GM12875 (cell line): ENCODE data around the gene CSNK1G2.
"Not testable (repeated sequence)": the region's sequence is repeated elsewhere in the genome, so short reads cannot be mapped to it uniquely, and the experiment has no call there.

Experiments
- H3K4me3 ChIP-seq: one replicate; pipeline ENCODE4 v1.5.1; 2011; ENCODE audit warnings: low read depth, low read length, control low read depth
- CTCF ChIP-seq: IDR thresholded peaks from 2 replicates; pipeline ENCODE4 v1.5.1; 2011; ENCODE audit warnings: low read depth, mild to moderate bottlenecking, control low read depth, inconsistent platforms, low read length, moderate library complexity, borderline replicate concordance; ENCODE audit not compliant: insufficient read depth

CSNK1G2 gene

DNA sequence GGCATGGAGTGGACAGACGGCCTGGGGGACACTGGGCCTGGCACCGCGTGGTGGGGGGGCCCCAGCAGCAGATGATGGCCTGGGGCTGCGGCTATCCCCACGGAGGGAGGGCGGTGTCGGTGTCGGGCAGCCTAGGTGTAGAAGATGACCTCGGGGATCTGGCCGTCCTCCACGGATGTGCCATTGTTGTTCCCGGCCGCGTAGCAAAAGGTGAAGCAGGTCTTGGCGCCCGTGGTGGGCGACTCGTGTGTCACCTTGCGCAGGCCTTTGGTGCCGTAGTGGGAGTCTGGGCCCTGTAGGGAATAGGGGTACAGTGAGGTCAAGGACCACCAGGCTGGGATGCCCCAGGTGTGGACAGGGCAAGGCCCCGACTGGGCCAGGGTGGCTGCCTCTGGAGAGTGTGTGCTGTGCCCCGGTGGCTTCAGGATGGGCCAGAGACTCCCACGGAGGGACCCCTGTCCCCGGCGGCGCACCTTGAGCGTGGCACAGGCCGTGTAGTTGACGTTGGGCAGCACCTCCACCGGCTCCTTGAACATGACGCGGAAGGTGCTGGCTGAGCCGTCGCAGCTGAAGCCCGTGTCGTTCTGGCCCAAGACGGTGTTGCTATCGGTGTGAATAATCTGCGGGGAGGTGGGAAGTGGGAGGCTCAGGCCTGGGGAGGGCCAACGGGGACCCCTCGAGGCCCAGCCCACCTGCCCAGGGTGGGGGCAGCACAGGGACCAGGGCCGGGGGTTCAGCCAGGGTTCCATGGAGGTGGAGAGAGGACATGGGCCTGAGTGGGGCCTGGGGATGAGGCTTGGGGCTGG, 45.6 kb downstream of the CSNK1G2 start:
- H3K4me3 ChIP-seq = no peak overlapping the region
- no peak for TF ChIP-seq CTCF

GRCh38 chr19:1987197-1988187, 46.5 kb downstream of the CSNK1G2 start:
- no peak overlapping the region for H3K4me3 ChIP-seq
- no peak for TF ChIP-seq CTCF

DNA sequence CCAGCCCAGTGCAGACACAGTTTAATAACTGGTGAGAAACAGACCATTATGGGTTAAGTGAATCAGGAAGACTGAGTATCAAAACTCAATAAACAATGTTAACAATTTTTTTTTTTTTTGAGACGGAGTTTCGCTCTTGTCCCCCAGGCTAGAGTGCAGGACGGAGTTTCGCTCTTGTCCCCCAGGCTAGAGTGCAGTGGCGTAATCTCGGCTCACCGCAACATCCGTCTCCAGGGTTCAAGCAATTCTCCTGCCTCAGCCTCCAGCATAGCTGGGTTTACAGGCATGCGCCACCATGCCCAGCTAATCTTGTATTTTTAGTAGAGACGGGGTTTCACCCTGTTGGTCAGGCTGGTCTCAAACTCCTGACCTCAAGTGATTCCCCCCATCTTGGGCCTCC, 47.5 kb downstream of the CSNK1G2 start:
- not testable (repeated sequence) for H3K4me3 ChIP-seq

GRCh38 chr19:1989513-1990229, 48.7 kb downstream of the CSNK1G2 start:
- no peak overlapping the region for H3K4me3 ChIP-seq
- no peak for TF ChIP-seq CTCF

DNA sequence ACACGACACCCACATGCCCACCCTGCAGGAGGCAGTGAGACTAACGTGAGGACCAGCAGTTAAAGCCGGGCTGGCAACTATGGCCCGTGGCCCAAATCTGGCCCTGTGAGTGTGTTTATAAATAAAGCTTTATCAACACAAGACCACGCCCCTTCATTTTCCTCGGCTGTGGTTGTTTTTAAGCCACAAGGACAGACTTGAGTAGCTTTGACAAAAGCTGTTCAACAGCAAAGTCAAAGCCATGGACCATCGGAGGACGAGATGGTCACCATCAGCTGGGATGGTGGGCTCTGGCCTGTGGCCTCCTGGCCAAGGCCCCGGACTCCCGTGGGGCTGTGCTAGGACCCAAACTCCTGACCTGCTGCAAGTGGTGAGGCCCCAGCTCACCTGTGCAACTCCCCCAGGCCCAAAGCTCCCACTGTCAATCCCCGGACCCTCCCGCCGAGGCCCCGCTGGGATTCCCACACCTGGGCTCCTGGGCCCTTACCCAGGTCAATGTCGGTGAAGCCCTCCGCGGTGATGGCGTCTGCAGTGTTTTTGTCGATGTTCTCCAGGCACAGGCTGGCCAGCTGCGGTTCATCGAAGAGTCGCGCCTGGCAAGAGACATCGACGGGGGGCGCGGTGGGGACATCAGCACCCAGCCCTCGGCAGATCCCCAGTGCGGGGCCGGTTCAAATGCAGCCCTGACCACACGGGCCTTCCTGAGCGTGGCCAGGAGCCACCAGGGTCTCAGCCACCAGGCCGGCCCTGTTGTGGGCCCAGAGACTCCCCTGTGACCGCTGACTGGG, 49.5 kb downstream of the CSNK1G2 start:
- H3K4me3 ChIP-seq = no peak overlapping the region
- TF ChIP-seq CTCF = no peak

DNA sequence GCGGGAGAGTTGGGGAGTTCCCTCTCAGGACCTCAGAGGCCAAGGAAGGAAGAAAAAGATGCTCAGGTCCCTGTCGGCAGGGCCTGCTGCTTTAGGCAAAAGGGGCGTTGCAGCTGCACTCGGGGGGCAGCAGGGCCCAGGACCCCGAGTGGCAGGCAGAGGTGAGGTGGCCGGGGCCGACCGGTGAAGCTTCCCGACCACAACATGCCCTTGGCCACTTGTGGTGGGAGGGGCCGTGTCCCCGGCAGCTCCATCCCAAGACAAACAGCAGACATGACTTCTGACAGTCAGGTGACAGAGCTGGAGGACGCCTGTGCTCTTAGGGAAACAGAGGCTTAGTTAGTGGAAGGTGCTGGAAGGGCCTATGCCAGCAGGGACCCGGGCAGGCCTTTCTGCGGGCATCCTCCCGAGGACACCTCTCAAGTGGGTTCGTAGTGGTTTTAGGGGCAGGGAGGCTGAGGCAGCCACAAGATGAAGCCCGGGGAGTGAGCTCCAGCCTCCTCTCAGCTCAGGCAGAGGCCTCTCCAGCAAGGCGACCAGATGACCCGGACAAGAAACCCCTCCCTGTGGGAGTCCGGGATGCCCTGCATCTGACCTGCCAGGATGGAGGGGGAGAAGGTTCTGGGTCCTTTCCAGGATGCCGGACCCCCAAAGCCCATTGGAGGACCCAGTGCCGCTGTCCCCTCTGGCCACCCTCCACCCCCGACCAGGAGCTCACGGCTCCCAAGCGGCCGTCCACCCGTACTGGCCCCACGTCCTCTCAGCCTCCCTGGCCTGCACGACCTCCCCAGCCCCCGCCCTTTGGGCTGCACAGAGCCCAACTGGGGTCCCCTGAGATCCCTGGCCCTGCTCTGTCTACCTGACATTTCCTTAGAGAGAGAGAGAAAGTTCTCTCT, 50.3 kb downstream of the CSNK1G2 start:
- no peak overlapping the region for H3K4me3 ChIP-seq
- no peak for TF ChIP-seq CTCF
